ENCODE results near the gene SMIM11. TPM values are rescaled to one million over a fixed set of nuclear protein-coding genes. Genes with fewer than 3 reads are reported as not detected.

SMIM11 gene, protein sequence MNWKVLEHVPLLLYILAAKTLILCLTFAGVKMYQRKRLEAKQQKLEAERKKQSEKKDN
- total RNA-seq (2022; extraction: Qiagen RNA extraction) = 1.3 to 19.0 TPM (median 13.3 TPM) in 5 replicates

DNA sequence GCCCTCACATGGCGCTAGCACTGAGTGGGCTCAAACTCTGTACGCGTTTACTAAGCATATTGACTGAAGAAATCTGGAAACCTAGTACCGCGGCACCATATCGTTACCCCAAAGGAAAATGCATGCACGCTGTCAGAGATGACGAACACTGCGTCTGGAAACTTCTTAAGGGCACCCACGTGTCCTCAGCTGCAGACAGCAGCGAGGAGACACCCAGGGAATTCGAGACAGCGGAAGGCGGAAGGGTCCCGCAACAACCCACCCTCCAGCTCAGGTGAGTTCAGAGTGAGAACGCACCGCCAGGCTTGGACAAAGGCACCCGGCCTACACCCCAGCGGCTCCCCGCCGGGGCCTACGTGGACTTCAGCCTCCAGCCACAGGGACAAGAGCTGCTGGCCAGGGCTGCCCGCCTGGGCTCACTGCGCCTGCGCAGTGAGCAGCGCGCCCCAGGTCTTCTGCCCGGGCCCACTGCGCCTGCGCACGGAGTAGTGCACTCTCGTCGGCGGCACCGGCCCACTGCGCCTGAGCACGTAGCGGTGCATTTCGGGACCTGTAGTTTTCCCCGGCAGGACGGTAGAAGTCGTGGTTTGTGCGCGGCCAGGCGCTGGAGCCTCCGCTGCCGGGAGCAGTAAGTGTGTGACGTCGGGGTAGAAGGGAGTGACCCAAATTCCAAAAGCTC is at the start of gene SMIM11:
SMIM11 (plus strand) TSS at position 568 of the 679 bp plus-strand sequence. CDS start 3,998 bp downstream, outside the sequence.

DNA sequence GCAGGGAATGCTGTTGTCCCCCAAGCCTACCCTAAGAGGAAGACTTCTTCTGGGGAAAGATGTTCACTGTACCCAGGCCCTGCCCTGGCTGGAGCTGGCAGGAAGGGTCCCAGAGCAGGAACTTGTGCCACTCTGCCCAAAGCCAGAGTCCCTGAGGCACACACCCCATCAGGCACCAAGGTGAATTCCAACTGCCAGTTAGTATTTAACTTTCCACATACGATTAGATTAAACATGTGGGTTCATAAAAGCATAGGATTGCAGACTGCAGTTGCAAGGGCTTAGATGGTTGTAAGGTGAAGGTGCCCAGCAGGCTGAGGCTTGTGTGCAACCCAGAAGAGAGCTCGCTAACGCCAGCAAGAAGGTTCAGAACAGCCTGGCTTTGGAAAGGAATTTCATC is 11.6 kb upstream of the SMIM11 start, which contains the start of gene KCNE2:
KCNE2 (plus strand) TSS at position 274 of the 400 bp plus-strand sequence. CDS start 6,473 bp downstream, outside the sequence.

DNA sequence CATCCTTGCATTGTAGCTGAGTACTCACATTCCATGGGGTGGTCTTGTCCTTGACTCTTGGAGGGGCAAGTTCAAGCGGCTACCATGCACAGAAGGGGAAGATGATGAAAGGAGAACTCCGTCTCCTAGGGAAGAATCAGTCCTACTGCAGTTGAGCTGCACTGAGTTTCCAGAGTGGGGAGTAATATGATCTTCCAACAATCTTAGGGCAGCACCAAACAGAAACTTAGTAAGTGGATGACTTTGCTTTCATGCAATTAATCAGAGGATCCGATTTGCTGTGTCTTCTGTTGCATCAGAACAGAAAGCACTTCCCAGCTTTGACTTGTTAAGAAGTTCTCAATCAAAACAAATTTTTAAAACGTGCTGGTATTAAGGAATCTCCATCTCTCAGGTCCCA is 48.5 kb downstream of the SMIM11 start, which contains the start of gene SMIM34:
SMIM34 (minus strand) TSS at position 147 of the 400 bp plus-strand sequence; CDS start at position 35, 112 bp downstream.

Other genes starting within 250 kb of the SMIM11 start
- gene KCNE2, start 11.5 kb upstream of the SMIM11 start, total RNA-seq (2022; extraction: Qiagen RNA extraction) = not detected in 5 replicates
- not detected in 5 replicates for gene SMIM34, start 48.4 kb downstream of the SMIM11 start, total RNA-seq (2022; extraction: Qiagen RNA extraction)
- gene KCNE1, start 136.7 kb downstream of the SMIM11 start, total RNA-seq (2022; extraction: Qiagen RNA extraction) = 0.05 TPM in 1 of 5 replicates, not detected in the others
- gene RCAN1, start 239.6 kb downstream of the SMIM11 start, total RNA-seq (2022; extraction: Qiagen RNA extraction) = 9.9 to 12.7 TPM (median 10.6 TPM) in 5 replicates

Data from A549 treated with CORT108297 at 1 μM for 4 hours (cell line).